ENCODE data around the gene RANBP3. TPM values are rescaled to one million over a fixed set of nuclear protein-coding genes. Genes with fewer than 3 reads are reported as not detected.

RANBP3 gene
- total and polyA plus RNA-seq, 7 donors: 27.0 to 86.4 (median 63.1) TPM

GRCh38 chr19:5953680-5954213 lies 24.2 kb downstream of the RANBP3 start:
- Histone ChIP-seq H3K27me3 (no peaks in the 10 kb centered on the region), H3K9me3 (no peaks in the 10 kb centered on the region), H3K27ac (peak overlapping the region; percentile 82 to 92 (median 88)), H3K36me3 (no peaks in the 10 kb centered on the region), H3K4me1 (peaks cover 0 to 100% (median 86%) of the 10 kb centered on the region in 4 donors), H3K4me3 (no peak overlapping the region)
- peak; percentile 40 for DNase-seq
- no peak for TF ChIP-seq EP300 (IDR thresholded peaks at IDR 0.05)
- no peak for TF ChIP-seq POLR2A (IDR thresholded peaks at IDR 0.05)
- no peak for TF ChIP-seq CTCF (IDR thresholded peaks at IDR 0.05)
- no peak for TF ChIP-seq POLR2AphosphoS5 (IDR thresholded peaks at IDR 0.05)
- WGBS, 2 donors: 58 to 81% methylated on average over 17 of the region's 17 CpGs
- intact Hi-C loops (cut with DNase I): no loop called here

- peak; percentile 22 for DNase-seq
- Histone ChIP-seq H3K27ac (peak overlapping the region; percentile 82 to 92 (median 88)), H3K9me3 (no peaks in the 10 kb centered on the region), H3K4me3 (no peak overlapping the region), H3K4me1 (peaks cover 0 to 99% (median 93%) of the 10 kb centered on the region in 4 donors), H3K36me3 (no peaks in the 10 kb centered on the region), H3K27me3 (no peaks in the 10 kb centered on the region)
- TF ChIP-seq EP300 (IDR thresholded peaks at IDR 0.05): no peak
- peak in 1 of 4 donors; percentile 14 for TF ChIP-seq POLR2AphosphoS5 (IDR thresholded peaks at IDR 0.05)
- intact Hi-C loops (cut with DNase I): no loop called here
- 62 to 75% methylated on average over 5 of the region's 5 CpGs for WGBS, 2 donors
Observed at GRCh38 chr19:5953030-5953589, 24.8 kb downstream of the RANBP3 start.

- H3K9me3 ChIP-seq: no peaks in the 10 kb centered on the region
- no peak overlapping the region for H3K4me3 ChIP-seq
- no peaks in the 10 kb centered on the region for H3K36me3 ChIP-seq
- peak overlapping the region; percentile 82 to 92 (median 88) for H3K27ac ChIP-seq
- peak; percentile 67 for DNase-seq
- 77 to 83% methylated on average over 18 of the region's 18 CpGs for WGBS, 2 donors
- TF ChIP-seq CTCF (IDR thresholded peaks at IDR 0.05) (no peak), POLR2A (IDR thresholded peaks at IDR 0.05) (no peak), EP300 (IDR thresholded peaks at IDR 0.05) (no peak), POLR2AphosphoS5 (IDR thresholded peaks at IDR 0.05) (no peak)
- H3K27me3 ChIP-seq: no peaks in the 10 kb centered on the region
- H3K4me1 ChIP-seq: peaks cover 0 to 100% (median 99%) of the 10 kb centered on the region in 4 donors
- intact Hi-C loops (cut with DNase I): no loop called here
Observed at GRCh38 chr19:5952193-5953029, 25.5 kb downstream of the RANBP3 start.

- 42 to 43% methylated on average over 19 of the region's 19 CpGs for WGBS, 2 donors
Observed at GRCh38 chr19:5951338-5951861, 26.5 kb downstream of the RANBP3 start.

More at GRCh38 chr19:5951338-5951861, 26.5 kb downstream of the RANBP3 start:
- intact Hi-C loops (cut with DNase I): no loop called here
- Histone ChIP-seq H3K27me3 (no peaks in the 10 kb centered on the region), H3K4me1 (peaks cover 0 to 100% (median 99%) of the 10 kb centered on the region in 4 donors), H3K4me3 (no peak overlapping the region), H3K9me3 (no peaks in the 10 kb centered on the region), H3K27ac (peak overlapping the region; percentile 82 to 92 (median 88)), H3K36me3 (no peaks in the 10 kb centered on the region)
- DNase-seq: peak; percentile 66
- no peak for TF ChIP-seq CTCF (IDR thresholded peaks at IDR 0.05)
- TF ChIP-seq EP300 (IDR thresholded peaks at IDR 0.05): no peak
- no peak for TF ChIP-seq POLR2A (IDR thresholded peaks at IDR 0.05)
- TF ChIP-seq POLR2AphosphoS5 (IDR thresholded peaks at IDR 0.05): no peak
